IMR-90 (cell line): ENCODE results near the gene SH2B3. TPM values are rescaled to one million over a fixed set of nuclear protein-coding genes. Genes with fewer than 3 reads are reported as not detected.

Experiments
- ATAC-seq: fragments of 200-7000 bp; cut with Tn5 transposase; 2 replicates; pipeline ENCODE4 v1.9.1; 2020; ENCODE audit warnings: low read depth, mild to moderate bottlenecking, moderate library complexity
- BruUV-seq: library from RNA; stranded (reverse); fragments of 400-500 nt; replicated peaks from 2 replicates; lab custom pipeline; 2021; lab: Mats Ljungman, UMichigan
- CTCF ChIA-PET: fragments of 300-600 bp; formaldehyde crosslinking; extraction: SDS; loops from one replicate; lab custom pipeline; 2021; ENCODE audit warnings: antibody characterized with exemption; lab: Yijun Ruan, JAX
- POLR2A ChIA-PET: fragments of 300-600 bp; sonication (Branson Sonifier 250); formaldehyde crosslinking; loops from one replicate; lab custom pipeline; 2022; ENCODE audit warnings: antibody characterized with exemption; ENCODE audit not compliant: unreplicated experiment; lab: Charles Lee
- DNase-seq: peaks from one replicate; pipeline ENCODE4 v3.0.0; 2013
- H2AFZ ChIP-seq: replicated peaks from 2 replicates; pipeline ENCODE3; 2013; ENCODE audit warnings: low read length, mild to moderate bottlenecking; ENCODE audit not compliant: poor library complexity
- H2AK5ac ChIP-seq: 2 replicates; pipeline ENCODE4 v1.6.1; 2013; ENCODE audit warnings: low read depth, low read length, inconsistent platforms
- H2AK9ac ChIP-seq: replicated peaks from 2 replicates; pipeline ENCODE3; 2013; ENCODE audit warnings: mild to moderate bottlenecking, low read depth, low read length, moderate library complexity; ENCODE audit not compliant: poor library complexity
- H2BK120ac ChIP-seq: 2 replicates; pipeline ENCODE4 v1.6.1; 2013; ENCODE audit warnings: low read depth, low read length, inconsistent platforms
- H2BK15ac ChIP-seq: 3 replicates; pipeline ENCODE4 v1.6.1; 2013; ENCODE audit warnings: low read depth, low read length, inconsistent platforms
- H2BK20ac ChIP-seq: 2 replicates; pipeline ENCODE4 v1.6.1; 2013; ENCODE audit warnings: low read depth, mild to moderate bottlenecking, inconsistent platforms, low read length, moderate library complexity
- H2BK5ac ChIP-seq: 2 replicates; pipeline ENCODE4 v1.6.1; 2013; ENCODE audit warnings: mild to moderate bottlenecking, low read depth, low read length, inconsistent platforms; ENCODE audit not compliant: poor library complexity, severe bottlenecking
- H3K14ac ChIP-seq: replicated peaks from 2 replicates; pipeline ENCODE4 v1.6.1; 2013; ENCODE audit warnings: low read depth, low read length, inconsistent platforms
- H3K18ac ChIP-seq: 2 replicates; pipeline ENCODE4 v1.6.1; 2013; ENCODE audit warnings: low read depth, low read length, control low read depth
- H3K23ac ChIP-seq: 2 replicates; pipeline ENCODE4 v1.6.1; 2013; ENCODE audit warnings: low read depth, low read length, inconsistent platforms
- H3K27ac ChIP-seq: 2 replicates; pipeline ENCODE4 v1.5.1; 2013; ENCODE audit warnings: mild to moderate bottlenecking, control low read depth, low read length; ENCODE audit not compliant: insufficient read depth
- H3K27me3 ChIP-seq: 2 replicates; pipeline ENCODE4 v1.6.1; 2013; ENCODE audit warnings: low read length; ENCODE audit not compliant: control insufficient read depth, insufficient read depth
- H3K36me3 ChIP-seq: 2 replicates; pipeline ENCODE4 v1.6.1; 2013; ENCODE audit warnings: low read length, mixed read lengths; ENCODE audit not compliant: control insufficient read depth, insufficient read depth
- H3K4ac ChIP-seq: 2 replicates; pipeline ENCODE4 v1.6.1; 2013; ENCODE audit warnings: low read depth, low read length, inconsistent platforms
- H3K4me1 ChIP-seq: 2 replicates; pipeline ENCODE4 v1.6.1; 2013; ENCODE audit warnings: low read length, mixed read lengths; ENCODE audit not compliant: control insufficient read depth, insufficient read depth
- H3K4me2 ChIP-seq: 2 replicates; pipeline ENCODE4 v1.6.1; 2013; ENCODE audit warnings: low read depth, mild to moderate bottlenecking, control low read depth, low read length, moderate library complexity
- H3K4me3 ChIP-seq: 2 replicates; pipeline ENCODE4 v1.5.1; 2013; ENCODE audit warnings: low read depth, mild to moderate bottlenecking, control low read depth, low read length, moderate library complexity; ENCODE audit not compliant: insufficient read depth
- H3K56ac ChIP-seq: 2 replicates; pipeline ENCODE4 v1.6.1; 2013; ENCODE audit warnings: low read length, inconsistent platforms; ENCODE audit not compliant: insufficient read depth; ENCODE audit errors: extremely low read depth
- H3K79me1 ChIP-seq, 2 experiments: 2 replicates each; pipeline ENCODE4 v1.6.1; 2013; ENCODE audit warnings: low read length in 2 of 2, inconsistent platforms in 1 of 2, low read depth in 1 of 2
- H3K9ac ChIP-seq: 2 replicates; pipeline ENCODE4 v1.6.1; 2013; ENCODE audit warnings: low read depth, low read length, control low read depth
- H3K9me1 ChIP-seq: 2 replicates; pipeline ENCODE4 v1.6.1; 2013; ENCODE audit warnings: low read length, inconsistent platforms; ENCODE audit not compliant: insufficient read depth
- H3K9me3 ChIP-seq: 2 replicates; pipeline ENCODE4 v1.6.1; 2013; ENCODE audit warnings: low read length; ENCODE audit not compliant: control insufficient read depth, insufficient read depth
- H4K20me1 ChIP-seq: 2 replicates; pipeline ENCODE4 v1.6.1; 2013; ENCODE audit warnings: low read length, inconsistent platforms; ENCODE audit not compliant: insufficient read depth
- H4K5ac ChIP-seq: 2 replicates; pipeline ENCODE4 v1.6.1; 2013; ENCODE audit warnings: mild to moderate bottlenecking, low read depth, low read length, control low read depth
- H4K8ac ChIP-seq, 2 experiments: 2 replicates each; pipeline ENCODE4 v1.6.1; 2013; ENCODE audit warnings: low read depth in 2 of 2, low read length in 2 of 2, control low read depth in 1 of 2, inconsistent platforms in 1 of 2
- H4K91ac ChIP-seq: 2 replicates; pipeline ENCODE4 v1.6.1; 2013; ENCODE audit warnings: low read depth, low read length, inconsistent platforms; ENCODE audit not compliant: insufficient read depth
- BHLHE40 ChIP-seq: fragments of 150-350 bp; IDR thresholded peaks from 2 replicates; pipeline ENCODE4 v1.6.1; 2016; ENCODE audit warnings: mild to moderate bottlenecking, low read depth, low read length
- CEBPB ChIP-seq: IDR thresholded peaks from 2 replicates; pipeline ENCODE4 v1.6.1; 2012; ENCODE audit warnings: low read depth, low read length, improper control_type of control experiment
- CHD1 ChIP-seq: IDR thresholded peaks from 2 replicates; pipeline ENCODE4 v1.6.1; 2012; ENCODE audit warnings: low read depth, low read length, improper control_type of control experiment
- CTCF ChIP-seq: conservative IDR thresholded peaks from 2 replicates; pipeline ENCODE4 v1.5.1; 2012; ENCODE audit warnings: mild to moderate bottlenecking, low read depth, low read length, improper control_type of control experiment
- ELK1 ChIP-seq: fragments of 150-350 bp; IDR thresholded peaks from 2 replicates; pipeline ENCODE4 v1.6.1; 2016; ENCODE audit warnings: low read depth, mild to moderate bottlenecking, low read length, moderate library complexity, borderline replicate concordance
- MXI1 ChIP-seq: IDR thresholded peaks from 2 replicates; pipeline ENCODE4 v1.6.1; 2012; ENCODE audit warnings: low read depth, mild to moderate bottlenecking, low read length, moderate library complexity, borderline replicate concordance
- NFE2L2 ChIP-seq: fragments of 150-350 bp; IDR thresholded peaks from 2 replicates; pipeline ENCODE4 v1.6.1; 2016; ENCODE audit warnings: low read depth, mild to moderate bottlenecking, low read length
- POLR2A ChIP-seq: IDR thresholded peaks from 2 replicates; pipeline ENCODE4 v1.6.1; 2012; ENCODE audit warnings: mild to moderate bottlenecking, low read depth, low read length
- RAD21 ChIP-seq: IDR thresholded peaks from 2 replicates; pipeline ENCODE4 v1.6.1; 2012; ENCODE audit warnings: low read length, improper control_type of control experiment
- RCOR1 ChIP-seq: IDR thresholded peaks from 2 replicates; pipeline ENCODE4 v1.6.1; 2012; ENCODE audit warnings: mild to moderate bottlenecking, low read length, improper control_type of control experiment; ENCODE audit not compliant: insufficient replicate concordance
- RFX5 ChIP-seq: IDR thresholded peaks from 2 replicates; pipeline ENCODE4 v1.8.0; 2012; ENCODE audit warnings: low read depth, mild to moderate bottlenecking, low read length, moderate library complexity
- SMC3 ChIP-seq: fragments of 150-350 bp; IDR thresholded peaks from 2 replicates; pipeline ENCODE4 v1.6.1; 2016; ENCODE audit warnings: low read depth, mild to moderate bottlenecking, antibody characterized with exemption, low read length, moderate library complexity
- USF2 ChIP-seq: fragments of 150-350 bp; IDR thresholded peaks from 2 replicates; pipeline ENCODE4 v1.6.1; 2017; ENCODE audit warnings: mild to moderate bottlenecking, antibody characterized with exemption, low read length, low read depth
- WGBS, 2 experiments: methylation state at CpG; one replicate each; pipeline versions ENCODE4 v1.1.5 to v1.1.7; 2013; ENCODE audit warnings: missing lambda C conversion rate in 2 of 2; ENCODE audit not compliant: insufficient read length in 1 of 2; ENCODE audit errors: extremely low coverage in 2 of 2; 5-methylcytosine and 5-hydroxymethylcytosine counted together
- dilution Hi-C: fragments of 300-500 bp; cut with HindIII; formaldehyde crosslinking; loops from one replicate; pipeline ENCODE4 v1.14.3; 2018; ENCODE audit warnings: low sequenced_read_pairs; ENCODE audit not compliant: unreplicated experiment
- in situ Hi-C: fragments of 300-500 bp; cut with MboI; formaldehyde crosslinking; loops from 3 replicates; pipeline ENCODE4 v1.14.3; 2019; ENCODE audit warnings: low sequenced_read_pairs, inconsistent platforms, mixed read lengths
- intact Hi-C: fragments of 100-400 bp; cut with micrococcal nuclease; formaldehyde crosslinking; loops from 2 replicates; pipeline ENCODE4 v1.10.0; 2022
- polyA plus RNA-seq, 3 experiments: library from polyadenylated mRNA; depleted of rRNA; stranded (reverse); fragments of >200 nt; gene quantifications; 2 replicates each; pipeline ENCODE4 v1.2.3, GENCODE V29; 2012; ENCODE audit warnings: low replicate concordance in 1 of 3
- total RNA-seq: library from RNA; depleted of rRNA; stranded (reverse); fragments of >200 nt; gene quantifications from 2 replicates; pipeline ENCODE4 v1.2.3, GENCODE V29; 2012

The SH2B3 gene
- total and polyA plus RNA-seq, 2 of the 4 experiments (the other 2 are of a cell fraction): 9.3 to 20.2 TPM

GRCh38 chr12:111367661-111368221, 38.0 kb upstream of the SH2B3 start:
- H4K20me1 ChIP-seq: no peaks in the 10 kb centered on the region
- H3K56ac ChIP-seq: no peak overlapping the region
- H2AK9ac ChIP-seq: no peak overlapping the region
- DNase-seq (peak; percentile 15), ATAC-seq (no peak)
- H3K9me1 ChIP-seq: peaks cover 6% of the 10 kb centered on the region; the same call in 1 of the 2 replicates
- no peak overlapping the region for H3K18ac ChIP-seq
- no peak overlapping the region for H2BK5ac ChIP-seq
- POLR2A ChIA-PET: no interaction called here
- TF ChIP-seq CHD1 (no peak), RFX5 (no peak), CTCF (no peak), BHLHE40 (no peak), MXI1 (no peak), ELK1 (no peak), NFE2L2 (no peak), USF2 (no peak), CEBPB (no peak), POLR2A (no peak), RCOR1 (no peak), RAD21 (no peak), SMC3 (no peak)
- H4K8ac ChIP-seq: no peak overlapping the region
- peaks cover 10% of the 10 kb centered on the region for H3K36me3 ChIP-seq
- peaks cover 4% of the 10 kb centered on the region for H3K4me1 ChIP-seq
- intact Hi-C loops (no loop called here), in situ Hi-C loops (no loop called here), dilution Hi-C loops (no loop called here)
- no peak overlapping the region for H2BK15ac ChIP-seq
- H3K79me1 ChIP-seq: peaks cover 11 to 36% of the 10 kb centered on the region in 2 experiments; a peak in 3 of 4 replicates
- no peak overlapping the region for H2BK120ac ChIP-seq
- H4K91ac ChIP-seq: no peak overlapping the region
- no peaks in the 10 kb centered on the region for H3K27me3 ChIP-seq
- H3K14ac ChIP-seq: no peak overlapping the region
- no peak overlapping the region for H2BK20ac ChIP-seq
- H3K4me3 ChIP-seq: peak overlapping the region; percentile 95
- H4K5ac ChIP-seq: no peak overlapping the region
- H3K27ac ChIP-seq: no peak overlapping the region
- H2AFZ ChIP-seq: peak overlapping the region; percentile 99
- BruUV-seq: no TSS peak
- no peak overlapping the region for H3K9ac ChIP-seq
- WGBS, 2 experiments: no CpG with 5 or more reads among the region's 7 CpGs
- peak overlapping the region; percentile 79 for H3K4me2 ChIP-seq
- H3K4ac ChIP-seq: no peak overlapping the region
- no peaks in the 10 kb centered on the region for H3K9me3 ChIP-seq
- CTCF ChIA-PET: interaction anchor here (1.1 kb wide), 1 partner anchor 83 kb away, joined by 3 read pairs; no protein-coding TSS in a partner anchor
- H3K23ac ChIP-seq: no peak overlapping the region
- H2AK5ac ChIP-seq: no peak overlapping the region
